A549 (cell line): ENCODE measurements around the gene CLIC5.

Experiments used
- EP300 ChIP-seq, 2 experiments: fragments of >200 bp; sonication (Bioruptor Twin); formaldehyde crosslinking; IDR thresholded peaks; 2 replicates in 1 of 2; 3 replicates in 1 of 2; pipeline ENCODE4 v1.6.1; 2016 to 2017
- MAZ ChIP-seq: fragments of 150-350 bp; IDR thresholded peaks from 2 replicates; pipeline ENCODE4 v1.6.1; 2014; ENCODE audit warnings: antibody characterized with exemption, low read depth, low read length, borderline replicate concordance

DNA sequence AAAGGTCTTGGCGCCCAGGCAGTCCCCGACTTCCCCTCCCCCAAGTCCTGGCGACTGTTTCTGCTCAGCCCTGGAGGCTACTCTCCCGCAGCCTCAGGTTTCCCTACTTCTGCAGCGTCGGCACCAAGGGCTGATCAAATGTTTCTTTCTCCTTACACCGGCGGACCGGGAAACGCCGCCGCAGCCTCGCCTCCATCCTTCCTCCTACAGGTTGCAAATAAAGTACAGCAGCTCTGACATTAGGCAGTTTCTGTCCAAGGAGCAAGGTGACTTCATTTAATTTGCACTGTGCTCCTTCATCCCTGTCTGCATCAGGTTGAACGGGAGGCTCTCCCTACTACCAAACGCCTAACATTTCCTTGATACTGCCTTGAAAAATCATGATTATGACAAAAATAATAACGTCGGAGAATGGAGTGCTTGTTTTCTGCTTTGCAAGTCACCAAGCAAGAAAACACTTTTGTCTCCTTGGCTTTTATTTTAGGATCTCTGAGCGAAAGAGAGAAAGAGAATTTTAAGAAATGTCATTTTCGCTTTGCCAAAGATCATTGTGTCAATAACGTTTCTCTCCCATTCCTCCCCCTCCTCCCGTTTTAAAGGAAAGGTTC is 1.0 kb downstream of the CLIC5 start:
- TF ChIP-seq MAZ = no peak
- TF ChIP-seq EP300 (IDR thresholded peaks at IDR 0.05) = no peak
